HG03439 (cell line): ENCODE results near the gene TACC2.
"Not testable (repeated sequence)": the region's sequence is repeated elsewhere in the genome, so short reads cannot be mapped to it uniquely, and the experiment has no call there.

ENCODE experiments used
- ATAC-seq: cut with Tn5 transposase; IDR thresholded peaks from one replicate; pipeline ENCODE4 v1.9.1; 2021; ENCODE audit warnings: mild to moderate bottlenecking, moderate library complexity; ENCODE audit not compliant: unreplicated experiment

TACC2 gene

GRCh38 chr10:122182308-122182707 lies 193.3 kb downstream of the TACC2 start:
- no peak for ATAC-seq

- no peak for ATAC-seq
Measured at GRCh38 chr10:122184254-122184653, 195.3 kb downstream of the TACC2 start.

- ATAC-seq: no peak
Measured at GRCh38 chr10:122185643-122186042, 196.7 kb downstream of the TACC2 start.

GRCh38 chr10:122186816-122187810 lies 198.2 kb downstream of the TACC2 start:
- ATAC-seq: no peak

- no peak for ATAC-seq
Measured at GRCh38 chr10:122188706-122189105, 199.7 kb downstream of the TACC2 start.

- no peak for ATAC-seq
Measured at GRCh38 chr10:122189185-122189584, 200.2 kb downstream of the TACC2 start.

GRCh38 chr10:122190176-122190943 lies 201.4 kb downstream of the TACC2 start:
- ATAC-seq: no peak

GRCh38 chr10:122191936-122192541 lies 203.1 kb downstream of the TACC2 start:
- ATAC-seq: no peak

GRCh38 chr10:122194251-122194650 lies 205.3 kb downstream of the TACC2 start:
- ATAC-seq: no peak

- ATAC-seq: no peak
Measured at GRCh38 chr10:122196218-122196617, 207.3 kb downstream of the TACC2 start.

- no peak for ATAC-seq
Measured at GRCh38 chr10:122197611-122198222, 208.8 kb downstream of the TACC2 start.

- ATAC-seq: no peak
Measured at GRCh38 chr10:122198631-122199030, 209.7 kb downstream of the TACC2 start.

- no peak for ATAC-seq
Measured at GRCh38 chr10:122199070-122199469, 210.1 kb downstream of the TACC2 start.

GRCh38 chr10:122199689-122200088 lies 210.7 kb downstream of the TACC2 start:
- no peak for ATAC-seq

- no peak for ATAC-seq
Measured at GRCh38 chr10:122201401-122201800, 212.4 kb downstream of the TACC2 start.

- not testable (repeated sequence) for ATAC-seq
Measured at GRCh38 chr10:122203180-122203579, 214.2 kb downstream of the TACC2 start.

- no peak for ATAC-seq
Measured at GRCh38 chr10:122204691-122205489, 215.9 kb downstream of the TACC2 start.

- ATAC-seq: no peak
Measured at GRCh38 chr10:122206471-122207065, 217.6 kb downstream of the TACC2 start.

GRCh38 chr10:122207163-122207562 lies 218.2 kb downstream of the TACC2 start:
- no peak for ATAC-seq

- no peak for ATAC-seq
Measured at GRCh38 chr10:122207596-122207995, 218.6 kb downstream of the TACC2 start.
